HUES6 (cell line): ENCODE data around the gene ATP6V0C.

Experiments
- H3K27ac ChIP-seq: 2 replicates; pipeline ENCODE4 v1.7.0; 2013; ENCODE audit warnings: low read depth, mild to moderate bottlenecking, low read length, inconsistent platforms
- H3K27me3 ChIP-seq: 2 replicates; pipeline ENCODE4 v1.6.1; 2013; ENCODE audit warnings: low read length; ENCODE audit not compliant: control insufficient read depth, insufficient read depth
- H3K36me3 ChIP-seq: 2 replicates; pipeline ENCODE4 v1.6.1; 2013; ENCODE audit warnings: low read length; ENCODE audit not compliant: control insufficient read depth, insufficient read depth
- H3K4me1 ChIP-seq: 2 replicates; pipeline ENCODE4 v1.6.1; 2013; ENCODE audit warnings: low read length; ENCODE audit not compliant: control insufficient read depth, insufficient read depth
- H3K4me3 ChIP-seq: 2 replicates; pipeline ENCODE4 v1.5.1; 2013; ENCODE audit warnings: low read depth, low read length
- H3K9ac ChIP-seq: one replicate; pipeline ENCODE4 v1.6.1; 2013; ENCODE audit warnings: mild to moderate bottlenecking, low read length
- H3K9me3 ChIP-seq: 2 replicates; pipeline ENCODE4 v1.6.1; 2013; ENCODE audit warnings: low read depth, low read length; ENCODE audit not compliant: control insufficient read depth, insufficient read depth

Gene ATP6V0C

GRCh38 chr16:2484898-2485508, 28.7 kb upstream of the ATP6V0C start:
- no peaks in the 10 kb centered on the region for H3K36me3 ChIP-seq
- no peak overlapping the region for H3K27ac ChIP-seq
- H3K4me3 ChIP-seq: no peak overlapping the region
- peaks cover 11% of the 10 kb centered on the region for H3K4me1 ChIP-seq
- H3K9ac ChIP-seq: no peak overlapping the region
- no peaks in the 10 kb centered on the region for H3K9me3 ChIP-seq
- H3K27me3 ChIP-seq: no peaks in the 10 kb centered on the region

- no peak overlapping the region for H3K27ac ChIP-seq
- peaks cover 11% of the 10 kb centered on the region for H3K4me1 ChIP-seq
- H3K27me3 ChIP-seq: no peaks in the 10 kb centered on the region
- no peaks in the 10 kb centered on the region for H3K9me3 ChIP-seq
- no peak overlapping the region for H3K9ac ChIP-seq
- no peaks in the 10 kb centered on the region for H3K36me3 ChIP-seq
- H3K4me3 ChIP-seq: no peak overlapping the region
Observed at GRCh38 chr16:2485811-2486507, 27.8 kb upstream of the ATP6V0C start.

GRCh38 chr16:2486645-2487516, 26.9 kb upstream of the ATP6V0C start:
- Histone ChIP-seq H3K36me3 (no peaks in the 10 kb centered on the region), H3K4me3 (no peak overlapping the region), H3K27ac (no peak overlapping the region), H3K9ac (no peak overlapping the region), H3K27me3 (no peaks in the 10 kb centered on the region), H3K9me3 (no peaks in the 10 kb centered on the region), H3K4me1 (peaks cover 11% of the 10 kb centered on the region)

GRCh38 chr16:2487517-2487842, 26.3 kb upstream of the ATP6V0C start:
- no peak overlapping the region for H3K9ac ChIP-seq

GRCh38 chr16:2487903-2488531, 25.7 kb upstream of the ATP6V0C start:
- H3K27ac ChIP-seq: no peak overlapping the region
- no peaks in the 10 kb centered on the region for H3K27me3 ChIP-seq
- H3K36me3 ChIP-seq: no peaks in the 10 kb centered on the region
- H3K4me3 ChIP-seq: no peak overlapping the region
- H3K4me1 ChIP-seq: peaks cover 11% of the 10 kb centered on the region
- no peaks in the 10 kb centered on the region for H3K9me3 ChIP-seq
- H3K9ac ChIP-seq: no peak overlapping the region

More at GRCh38 chr16:2487517-2487842, 26.3 kb upstream of the ATP6V0C start:
- H3K36me3 ChIP-seq: no peaks in the 10 kb centered on the region
- H3K4me3 ChIP-seq: no peak overlapping the region
- no peaks in the 10 kb centered on the region for H3K27me3 ChIP-seq
- H3K27ac ChIP-seq: no peak overlapping the region
- peaks cover 11% of the 10 kb centered on the region for H3K4me1 ChIP-seq
- H3K9me3 ChIP-seq: no peaks in the 10 kb centered on the region

GRCh38 chr16:2489581-2489980, 24.2 kb upstream of the ATP6V0C start:
- Histone ChIP-seq H3K4me1 (peaks cover 11% of the 10 kb centered on the region), H3K4me3 (no peak overlapping the region), H3K27me3 (no peaks in the 10 kb centered on the region), H3K9ac (no peak overlapping the region), H3K9me3 (no peaks in the 10 kb centered on the region), H3K36me3 (no peaks in the 10 kb centered on the region), H3K27ac (no peak overlapping the region)

- Histone ChIP-seq H3K4me1 (peaks cover 11% of the 10 kb centered on the region), H3K27me3 (no peaks in the 10 kb centered on the region), H3K9ac (no peak overlapping the region), H3K27ac (no peak overlapping the region), H3K36me3 (no peaks in the 10 kb centered on the region), H3K4me3 (no peak overlapping the region), H3K9me3 (no peaks in the 10 kb centered on the region)
Observed at GRCh38 chr16:2490190-2491105, 23.3 kb upstream of the ATP6V0C start.

GRCh38 chr16:2492292-2492691, 21.5 kb upstream of the ATP6V0C start:
- Histone ChIP-seq H3K9me3 (no peaks in the 10 kb centered on the region), H3K36me3 (peaks cover 13% of the 10 kb centered on the region; the same call in 1 of the 2 replicates), H3K27me3 (no peaks in the 10 kb centered on the region), H3K27ac (no peak overlapping the region), H3K4me1 (peaks cover 6% of the 10 kb centered on the region), H3K9ac (no peak overlapping the region), H3K4me3 (no peak overlapping the region)

GRCh38 chr16:2493605-2494004, 20.1 kb upstream of the ATP6V0C start:
- no peak overlapping the region for H3K27ac ChIP-seq

GRCh38 chr16:2494616-2495015, 19.1 kb upstream of the ATP6V0C start:
- Histone ChIP-seq H3K9me3 (no peaks in the 10 kb centered on the region), H3K27ac (no peak overlapping the region), H3K4me1 (no peaks in the 10 kb centered on the region), H3K36me3 (peaks cover 24% of the 10 kb centered on the region; the same call in 1 of the 2 replicates), H3K27me3 (no peaks in the 10 kb centered on the region), H3K9ac (no peak overlapping the region), H3K4me3 (no peak overlapping the region)

More at GRCh38 chr16:2493605-2494004, 20.1 kb upstream of the ATP6V0C start:
- Histone ChIP-seq H3K4me3 (no peak overlapping the region), H3K27me3 (no peaks in the 10 kb centered on the region), H3K4me1 (no peaks in the 10 kb centered on the region), H3K9ac (no peak overlapping the region), H3K9me3 (no peaks in the 10 kb centered on the region), H3K36me3 (peaks cover 24% of the 10 kb centered on the region; the same call in 1 of the 2 replicates)
